NCI-H526 treated with DMSO at 0.1 percent for 48 hours (cell line): Measurements from ENCODE around the gene JCHAIN.
A peak's percentile ranks its signal among the peaks of the same experiment; 100 is the strongest.
"Not testable (repeated sequence)": the region's sequence is repeated elsewhere in the genome, so short reads cannot be mapped to it uniquely, and the experiment has no call there.

Source experiments
- DNase-seq: peaks from one replicate; lab custom pipeline; 2025; lab: John Stamatoyannopoulos, UW

The JCHAIN gene

DNA sequence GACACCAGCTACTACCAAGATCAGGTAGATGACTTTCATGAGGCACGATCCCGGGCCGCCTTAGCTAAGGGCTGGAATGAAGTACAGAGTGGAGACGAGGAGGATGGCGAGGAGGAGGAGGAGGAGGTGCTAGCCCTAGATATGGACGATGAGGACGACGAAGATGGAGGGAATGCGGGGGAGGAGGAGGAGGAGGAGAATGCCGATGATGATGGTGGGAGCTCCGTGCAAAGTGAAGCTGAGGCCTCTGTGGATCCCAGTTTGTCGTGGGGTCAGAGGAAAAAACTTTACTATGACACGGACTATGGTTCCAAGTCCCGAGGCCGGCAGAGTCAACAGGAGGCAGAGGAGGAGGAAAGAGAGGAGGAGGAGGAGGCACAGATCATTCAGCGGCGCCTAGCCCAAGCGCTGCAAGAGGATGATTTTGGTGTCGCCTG is 22.5 kb upstream of the JCHAIN start:
- no peak for DNase-seq

DNA sequence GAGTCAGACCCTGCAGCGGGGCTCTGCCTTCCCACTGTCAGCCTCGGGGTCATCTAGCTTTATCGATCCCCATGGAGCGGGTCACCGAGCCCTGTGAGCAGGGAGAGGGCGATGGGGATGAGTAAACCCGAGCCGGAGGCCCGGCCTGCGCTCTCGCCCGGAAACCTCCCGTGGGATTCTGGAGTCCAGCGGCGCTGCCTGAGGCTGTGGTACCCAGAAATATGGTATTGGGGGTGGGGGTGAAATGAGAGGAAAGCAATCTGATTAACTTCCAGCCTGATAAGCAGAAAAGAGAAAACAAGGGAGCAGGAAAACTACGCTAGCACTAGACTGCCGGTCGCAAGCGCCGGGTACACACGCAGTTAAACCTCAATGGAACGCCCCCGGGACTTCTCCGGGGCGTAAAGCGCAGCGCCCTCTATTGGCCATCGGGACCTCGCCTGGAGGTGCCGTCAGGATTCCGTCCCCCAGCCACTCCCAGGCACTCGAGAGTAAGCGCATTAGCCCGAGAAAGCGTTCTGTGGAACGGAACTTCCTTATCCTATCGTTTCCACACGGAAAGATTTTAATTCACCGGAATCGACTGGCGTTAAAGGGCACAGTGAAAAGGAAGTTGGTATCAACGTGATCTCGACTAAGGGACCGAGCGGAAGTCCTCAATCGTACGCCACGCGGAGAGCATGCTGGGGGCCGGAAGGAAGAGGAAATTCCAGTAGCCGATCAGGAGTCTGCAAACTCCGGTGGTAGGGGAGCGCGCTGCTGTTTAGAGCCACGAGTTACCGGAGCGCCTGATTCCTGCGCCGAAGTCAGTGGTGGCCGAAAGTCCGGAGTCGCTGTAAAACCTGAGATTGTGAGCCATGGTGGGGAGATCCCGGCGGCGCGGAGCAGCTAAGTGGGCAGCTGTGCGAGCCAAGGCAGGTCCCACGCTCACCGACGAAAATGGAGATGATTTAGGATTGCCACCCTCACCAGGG is 21.8 kb upstream of the JCHAIN start, which contains the start of gene UTP3:
Gene UTP3 (plus strand): TSS at position 712 of the 974 bp plus-strand sequence. CDS start 146 bp downstream, at position 858.
- DNase-seq = peak; percentile 98

GRCh38 chr4:70687392-70687791 is 21.1 kb upstream of the JCHAIN start:
- DNase-seq = no peak

GRCh38 chr4:70682142-70682541 is 15.8 kb upstream of the JCHAIN start:
- DNase-seq = not testable (repeated sequence)

GRCh38 chr4:70681704-70682103 is 15.4 kb upstream of the JCHAIN start:
- DNase-seq = no peak

DNA sequence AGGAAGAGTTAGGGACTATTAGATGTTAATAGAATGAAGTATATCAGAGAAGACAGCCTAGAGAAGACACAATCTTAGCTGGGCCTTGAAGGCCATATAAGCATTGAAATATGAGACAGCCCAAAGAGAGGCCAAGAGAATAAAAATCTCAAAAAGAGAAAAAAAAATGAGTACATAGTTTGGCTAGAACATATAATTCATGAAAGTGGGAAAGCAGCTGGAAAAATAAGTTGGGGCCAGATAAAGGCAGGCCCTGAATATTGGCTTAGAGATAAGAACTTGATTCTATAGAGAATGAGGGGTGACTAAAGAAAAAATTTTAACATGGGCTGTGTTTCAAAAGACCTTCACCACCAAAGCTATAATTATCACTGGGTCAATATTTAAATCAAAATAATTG is 14.6 kb upstream of the JCHAIN start:
- no peak for DNase-seq

DNA sequence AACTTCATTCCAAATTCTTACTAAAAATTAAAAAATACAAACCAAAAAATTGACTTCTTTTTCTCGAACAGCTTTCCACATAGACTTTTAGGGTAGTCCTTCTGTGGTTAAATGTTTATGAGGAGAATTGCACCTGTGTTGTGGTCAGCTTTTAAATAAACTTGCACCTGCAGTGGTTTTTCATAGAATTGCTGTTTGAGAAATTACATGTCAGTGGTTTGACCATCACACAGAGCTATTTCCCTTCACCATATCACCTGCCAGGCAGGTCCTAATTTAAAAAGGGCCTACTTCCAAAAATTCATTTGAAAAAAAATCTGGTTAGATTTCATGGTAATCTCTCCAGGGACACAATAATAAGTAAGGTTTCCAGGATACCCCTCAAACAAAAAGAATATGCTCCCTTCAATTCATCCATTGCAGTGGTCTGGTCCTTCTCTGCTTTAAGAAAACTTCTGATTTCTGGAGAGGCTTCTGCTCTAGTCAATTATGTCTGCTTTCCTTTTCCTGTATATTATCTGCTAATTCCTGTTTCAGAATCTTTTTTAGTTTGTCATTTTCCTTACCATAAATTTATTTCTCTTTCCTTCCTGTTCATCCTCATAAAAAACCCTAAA is 12.2 kb upstream of the JCHAIN start:
- DNase-seq = no peak

DNA sequence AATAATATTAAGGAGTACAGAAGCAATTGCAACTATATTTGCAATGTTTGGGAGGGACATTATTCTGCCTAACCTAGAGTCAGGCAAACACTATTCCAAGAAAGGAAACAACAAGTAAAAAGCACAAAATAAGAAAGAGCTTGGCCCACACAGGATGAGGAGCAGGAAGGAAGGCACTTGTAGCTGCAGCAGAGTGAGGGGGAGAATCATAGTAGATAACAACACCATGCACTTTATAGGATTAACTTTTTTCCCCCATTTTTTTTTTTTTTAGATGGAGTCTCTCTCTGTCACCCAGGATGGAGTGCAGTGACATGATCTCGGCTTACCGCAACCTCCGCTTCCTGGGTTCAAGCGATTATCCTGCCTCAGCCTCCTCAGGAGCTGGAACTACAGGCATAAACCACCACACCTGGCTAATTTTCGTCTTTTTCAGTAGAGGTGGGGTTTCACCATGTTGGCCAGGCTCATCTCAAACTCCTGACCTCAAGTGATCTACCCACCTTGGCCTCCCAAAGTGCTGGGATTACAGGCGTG is 10.3 kb upstream of the JCHAIN start:
- DNase-seq = no peak

- DNase-seq = no peak
These were observed 8.4 kb upstream of the JCHAIN start for GRCh38 chr4:70674731-70675130.

DNA sequence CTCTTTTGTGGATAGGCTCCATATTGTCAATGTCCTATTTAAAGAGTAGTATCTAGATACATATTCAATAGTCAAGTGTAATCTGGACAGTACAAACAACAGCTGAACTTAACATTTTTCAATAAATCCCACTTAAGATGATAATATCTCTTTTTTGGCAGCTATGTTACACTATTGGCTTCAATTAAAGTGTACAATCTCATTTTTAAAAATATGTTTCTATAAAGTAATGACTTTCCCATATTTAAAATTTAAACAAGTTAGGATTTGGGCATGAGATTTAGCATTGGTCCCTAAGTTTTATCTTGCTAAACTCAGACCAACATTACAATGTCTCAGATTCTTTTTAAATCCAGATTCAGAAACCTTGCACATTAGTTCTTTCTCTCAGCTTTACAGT is 7.9 kb upstream of the JCHAIN start:
- no peak for DNase-seq

- DNase-seq = no peak
These were observed 4.8 kb upstream of the JCHAIN start for GRCh38 chr4:70671091-70671490.

DNA sequence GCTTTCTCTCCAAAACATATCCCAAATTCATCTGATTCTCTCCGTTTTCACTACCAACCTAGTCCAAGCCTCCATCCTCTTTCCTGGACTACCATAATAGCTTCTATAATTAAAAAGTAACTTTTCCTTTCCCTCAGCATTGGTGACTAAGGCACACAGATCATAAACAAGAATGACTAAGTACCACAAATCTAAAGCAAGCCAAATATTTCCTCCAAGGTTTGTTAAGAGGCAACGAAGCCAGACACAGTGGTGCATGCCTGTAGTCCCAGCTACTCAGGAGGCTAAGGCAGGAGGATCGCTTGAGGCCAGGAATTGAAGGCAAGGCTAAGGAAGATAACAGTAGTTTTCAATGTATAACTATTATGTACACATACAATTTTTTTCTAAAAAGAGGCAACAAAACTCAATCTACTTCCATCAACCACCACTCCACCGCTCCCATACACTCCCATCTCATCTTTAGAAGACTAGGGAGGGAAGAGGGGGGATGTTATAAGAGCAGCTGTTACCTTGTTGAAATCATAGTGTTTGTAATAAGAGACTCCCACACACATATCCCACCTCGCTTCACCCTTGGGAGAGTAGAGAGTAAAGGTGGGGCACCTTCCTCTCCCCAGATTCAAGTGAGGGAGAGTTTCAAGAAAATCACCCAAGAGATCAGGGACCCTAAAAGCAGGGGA is 4.2 kb upstream of the JCHAIN start:
- no peak for DNase-seq

DNA sequence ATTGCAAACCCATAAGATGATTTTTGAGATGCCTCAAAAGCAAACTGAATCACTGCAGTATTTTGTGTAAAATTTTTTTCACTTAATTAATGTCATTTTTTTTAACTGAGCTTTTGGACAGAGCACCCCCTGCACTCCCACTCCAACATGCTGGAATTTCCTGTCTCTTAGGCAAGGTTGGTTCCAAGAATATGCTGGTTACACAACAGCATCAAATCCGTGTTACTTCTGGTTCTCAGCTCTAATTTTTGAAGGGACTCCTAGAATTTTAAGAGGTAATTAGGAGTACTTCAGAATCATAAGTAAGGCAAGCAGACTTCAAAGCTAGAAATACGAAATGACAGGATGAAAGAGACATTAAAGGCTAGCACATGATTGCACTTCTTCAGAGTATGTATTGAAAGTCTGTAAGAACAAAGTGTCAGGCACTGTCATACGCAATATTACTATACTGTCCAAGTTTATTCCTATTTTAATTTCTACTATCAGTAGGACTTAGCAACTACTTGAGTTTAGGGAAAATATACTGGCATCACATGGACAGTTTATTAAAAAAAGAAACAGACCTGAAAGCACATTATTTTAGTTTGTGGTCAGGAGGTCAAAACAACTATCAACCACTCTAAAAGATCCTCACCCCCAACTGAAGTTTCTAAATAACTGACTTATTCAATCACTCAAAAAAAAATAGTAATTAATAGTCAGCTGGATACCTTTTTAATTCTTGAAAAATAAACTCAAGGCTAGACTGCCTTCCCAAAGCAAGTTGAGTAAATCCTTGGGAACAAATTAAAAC is 1.6 kb upstream of the JCHAIN start:
- no peak for DNase-seq

GRCh38 chr4:70661309-70661922 is 4.9 kb downstream of the JCHAIN start:
- not testable (repeated sequence) for DNase-seq

- DNase-seq = no peak
These were observed 6.2 kb downstream of the JCHAIN start for GRCh38 chr4:70660106-70660505.

DNA sequence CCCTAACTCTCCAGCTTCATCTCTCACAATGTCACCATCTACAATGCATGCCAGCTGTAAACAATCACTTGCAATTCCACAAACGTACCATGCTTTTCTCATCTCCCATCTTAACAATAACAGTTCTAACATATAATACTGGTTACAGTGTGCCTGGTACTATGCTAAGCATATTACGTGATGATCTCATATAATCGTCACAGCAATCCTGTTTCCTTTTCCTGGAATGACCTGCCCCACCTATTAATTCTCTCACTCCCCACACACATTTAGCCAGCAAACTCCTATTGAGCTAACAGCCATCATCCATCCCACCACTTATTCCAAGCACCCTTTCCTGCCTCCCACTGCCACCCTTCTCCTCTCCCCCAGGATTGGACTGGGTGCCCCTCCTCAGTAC is 7.9 kb downstream of the JCHAIN start:
- no peak for DNase-seq

- DNase-seq = no peak
These were observed 9.0 kb downstream of the JCHAIN start for GRCh38 chr4:70657326-70657725.

DNA sequence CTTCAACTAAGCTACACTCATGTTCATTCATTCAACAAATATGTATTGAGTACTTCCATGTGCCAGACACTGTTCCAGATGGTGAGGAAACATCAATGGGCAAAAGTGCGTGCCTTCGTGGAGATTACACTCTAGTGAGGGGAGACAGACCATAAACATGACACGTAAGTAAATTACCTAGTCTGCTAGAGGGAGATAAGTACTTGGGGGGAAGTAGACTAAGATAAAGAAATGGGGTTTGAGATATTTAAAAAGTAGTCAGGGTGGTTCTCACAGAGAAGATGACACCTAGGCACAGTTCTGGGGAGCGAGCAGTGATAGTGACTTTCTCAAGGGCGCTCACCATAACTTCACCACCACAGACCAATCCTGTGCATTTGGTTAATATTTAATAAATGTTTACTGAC is 11.7 kb downstream of the JCHAIN start:
- DNase-seq = no peak

DNA sequence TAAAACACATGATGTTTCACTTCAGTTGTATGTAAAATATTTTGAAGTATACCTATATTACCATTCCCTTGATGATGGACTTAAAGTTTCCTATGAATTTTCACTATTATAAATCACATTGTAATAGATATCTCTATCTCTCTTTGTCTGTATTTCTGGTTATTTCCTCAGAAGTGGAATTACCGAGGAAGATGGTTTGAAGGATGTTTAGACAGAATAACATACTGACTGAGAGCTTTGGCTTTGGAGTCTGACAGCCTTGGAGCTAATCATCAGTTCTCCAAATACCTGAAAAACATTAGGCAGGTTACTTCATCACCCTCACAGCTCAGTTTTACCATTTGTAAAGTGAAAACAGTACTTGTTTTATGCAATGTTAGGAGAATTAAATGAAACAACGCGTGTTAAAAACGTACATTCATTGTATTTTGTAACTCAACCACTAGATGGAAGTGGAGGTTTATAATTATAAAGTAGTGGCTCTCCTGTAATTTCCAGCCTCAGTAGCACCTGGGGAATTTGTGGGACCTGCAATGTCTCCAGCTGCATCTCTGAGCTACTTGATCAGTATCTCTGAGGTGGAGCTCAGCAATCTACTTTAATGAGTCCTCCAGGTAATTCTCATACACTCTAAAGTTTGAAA is 14.3 kb downstream of the JCHAIN start:
- DNase-seq = peak; percentile 51

DNA sequence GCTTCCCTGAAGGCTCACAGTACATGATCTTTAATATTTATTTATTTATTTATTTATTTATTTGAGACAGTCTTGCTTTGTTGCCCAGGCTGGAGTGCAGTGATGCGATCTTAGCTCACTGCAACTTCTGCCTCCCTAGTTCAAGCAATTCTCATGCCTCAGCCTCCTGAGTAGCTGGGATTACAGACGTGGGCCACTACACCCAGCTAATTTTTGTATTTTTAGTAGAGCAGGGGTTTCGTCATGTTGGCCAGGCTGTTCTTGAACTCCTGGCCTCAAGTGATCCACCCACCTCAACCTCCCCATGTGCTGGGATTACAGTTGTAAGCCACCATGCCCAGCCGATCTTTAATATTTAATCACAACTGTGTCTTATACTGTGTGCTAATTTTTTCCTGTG is 15.6 kb downstream of the JCHAIN start:
- DNase-seq = not testable (repeated sequence)

DNA sequence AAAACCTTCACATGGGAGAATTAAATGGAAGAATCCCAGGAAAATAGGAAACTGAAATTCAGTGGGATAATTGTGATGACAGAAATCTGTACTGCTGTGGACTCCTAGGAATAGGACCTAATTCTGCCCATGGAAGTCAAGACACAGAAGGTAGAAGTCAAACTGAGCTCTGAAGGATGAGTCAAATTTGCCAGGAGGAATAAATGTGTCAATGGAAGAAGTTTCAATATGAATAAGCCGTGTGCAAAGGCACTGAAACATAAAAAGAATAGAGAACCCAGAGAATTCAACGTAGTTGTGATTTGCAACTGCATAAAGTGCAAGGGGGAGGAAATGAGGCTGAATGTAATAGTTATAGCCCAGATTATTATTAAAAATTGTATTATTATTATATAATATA is 26.1 kb downstream of the JCHAIN start:
- no peak for DNase-seq
